Activated CD8-positive, alpha-beta memory T cell treated with anti-CD3 and anti-CD28 coated beads, Interleukin-2, amount 10 ng/mL, durations not matched to agents 7 days and 5 days (primary cell): ENCODE measurements around the gene KANK4. TPM values are rescaled to one million over a fixed set of nuclear protein-coding genes. Genes with fewer than 3 reads are reported as not detected.
A peak's percentile ranks its signal among the peaks of the same experiment; 100 is the strongest.

Experiments
- ATAC-seq: fragments of 150-1000 bp; cut with Tn5 transposase; one replicate; pipeline ENCODE4 v1.10.0; 2021; ENCODE audit warnings: moderate library complexity
- CTCF ChIA-PET: fragments of 350-600 bp; sonication (Branson Sonifier 250); formaldehyde crosslinking; loops from one replicate; lab custom pipeline; 2021; ENCODE audit warnings: antibody characterized with exemption; lab: Charles Lee
- DNase-seq: peaks from one replicate; pipeline ENCODE4 v3.0.0-alpha.2; 2020
- H3K27ac Mint-ChIP-seq: one replicate; pipeline ENCODE4 v1.8.0; 2021; ENCODE audit warnings: mild to moderate bottlenecking, mixed read lengths
- H3K27me3 Mint-ChIP-seq: one replicate; pipeline ENCODE4 v1.8.0; 2021; ENCODE audit warnings: mixed read lengths
- H3K36me3 Mint-ChIP-seq: one replicate; pipeline ENCODE4 v1.8.0; 2021; ENCODE audit warnings: mild to moderate bottlenecking, mixed read lengths
- H3K4me1 Mint-ChIP-seq: one replicate; pipeline ENCODE4 v1.8.0; 2021; ENCODE audit warnings: mixed read lengths
- H3K4me3 Mint-ChIP-seq: one replicate; pipeline ENCODE4 v1.8.0; 2021; ENCODE audit warnings: mild to moderate bottlenecking, moderate library complexity, mixed read lengths
- H3K9me3 Mint-ChIP-seq: one replicate; pipeline ENCODE4 v1.8.0; 2022; ENCODE audit warnings: low read depth, mixed read lengths
- total RNA-seq, 2 experiments: library from RNA; stranded (reverse); gene quantifications; one replicate each; pipeline ENCODE4 v1.2.3, GENCODE V29; 2021

Gene KANK4
- not detected for total RNA-seq

DNA sequence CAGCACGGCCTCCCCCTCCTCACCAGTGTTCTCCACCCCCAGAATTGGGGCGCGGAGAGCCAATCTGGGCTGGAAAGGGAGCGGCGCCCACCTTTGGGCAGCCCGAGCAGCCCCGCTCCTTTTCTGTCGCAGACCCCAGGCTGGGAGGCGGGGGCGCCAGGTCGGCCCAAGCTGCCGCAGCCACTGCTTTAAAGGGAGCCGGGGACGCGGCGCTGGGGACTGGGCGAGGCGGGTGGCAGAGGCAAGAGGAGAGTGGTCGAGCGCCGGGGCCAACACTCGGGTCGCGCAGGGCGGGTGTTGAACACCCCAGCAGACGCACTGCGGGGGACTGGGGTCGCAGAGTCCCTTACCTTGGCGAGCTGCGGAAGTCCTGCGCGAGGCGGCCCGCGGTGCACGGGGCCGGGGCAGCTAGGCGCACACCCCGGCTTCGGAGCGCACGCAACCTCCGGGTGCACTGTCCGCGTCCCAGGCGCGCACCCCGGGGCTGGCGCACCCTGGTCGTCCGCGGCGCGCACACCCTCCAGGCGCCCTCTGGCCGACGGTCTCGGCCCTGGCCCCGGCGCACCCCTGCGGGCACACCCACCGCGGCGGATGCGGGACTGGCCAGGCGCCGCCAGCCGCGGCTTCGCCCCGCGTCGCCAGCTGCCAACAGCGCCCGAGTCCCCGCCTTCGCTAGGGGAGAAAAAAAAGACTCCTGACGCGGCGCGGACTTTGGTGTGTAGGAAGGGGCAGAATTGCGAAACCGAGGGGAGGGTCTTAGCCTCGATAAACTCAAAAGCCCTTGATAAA, at the start of gene KANK4:
TSS of gene KANK4 (minus strand) at position 679 of the 789 bp plus-strand sequence. CDS start 37,870 bp downstream, outside the sequence.
- DNase-seq (no peak), ATAC-seq (peak; percentile 42)
- H3K27me3 Mint-ChIP-seq, result peaks cover 42% of the 10 kb centered on the region
- H3K4me1 Mint-ChIP-seq, result no peaks in the 10 kb centered on the region
- H3K27ac Mint-ChIP-seq, result no peak within 1 kb of the TSS
- H3K36me3 Mint-ChIP-seq, result no peaks in the 10 kb centered on the region
- no peak within 1 kb of the TSS for H3K4me3 Mint-ChIP-seq
- CTCF ChIA-PET, result no interaction called here
- H3K9me3 Mint-ChIP-seq, result no peaks in the 10 kb centered on the region

GRCh38 chr1:62368989-62369388, 49.8 kb upstream of the KANK4 start:
- CTCF ChIA-PET, result no interaction called here
- H3K36me3 Mint-ChIP-seq, result no peaks in the 10 kb centered on the region
- no peaks in the 10 kb centered on the region for H3K9me3 Mint-ChIP-seq
- DNase-seq, result no peak
- no peaks in the 10 kb centered on the region for H3K4me1 Mint-ChIP-seq
- H3K4me3 Mint-ChIP-seq, result no peak overlapping the region
- H3K27me3 Mint-ChIP-seq, result peaks cover 17% of the 10 kb centered on the region
- ATAC-seq, result no peak
- no peak overlapping the region for H3K27ac Mint-ChIP-seq

- Mint-ChIP-seq H3K27me3 (peaks cover 17% of the 10 kb centered on the region), H3K4me1 (no peaks in the 10 kb centered on the region), H3K4me3 (no peak overlapping the region), H3K9me3 (no peaks in the 10 kb centered on the region), H3K27ac (no peak overlapping the region), H3K36me3 (no peaks in the 10 kb centered on the region)
- DNase-seq (no peak), ATAC-seq (no peak)
- CTCF ChIA-PET, result no interaction called here
Observed at GRCh38 chr1:62367005-62367557, 47.8 kb upstream of the KANK4 start.

GRCh38 chr1:62364721-62365120, 45.5 kb upstream of the KANK4 start:
- CTCF ChIA-PET, result no interaction called here

GRCh38 chr1:62362926-62363325, 43.7 kb upstream of the KANK4 start:
- peaks cover 3% of the 10 kb centered on the region for H3K27me3 Mint-ChIP-seq
- H3K9me3 Mint-ChIP-seq, result no peaks in the 10 kb centered on the region
- H3K36me3 Mint-ChIP-seq, result no peaks in the 10 kb centered on the region
- ATAC-seq (no peak), DNase-seq (no peak)
- CTCF ChIA-PET, result no interaction called here
- no peak overlapping the region for H3K27ac Mint-ChIP-seq
- H3K4me3 Mint-ChIP-seq, result no peak overlapping the region
- H3K4me1 Mint-ChIP-seq, result no peaks in the 10 kb centered on the region

More at GRCh38 chr1:62364721-62365120, 45.5 kb upstream of the KANK4 start:
- ATAC-seq (no peak), DNase-seq (no peak)
- Mint-ChIP-seq H3K27me3 (peaks cover 14% of the 10 kb centered on the region), H3K4me3 (no peak overlapping the region), H3K4me1 (no peaks in the 10 kb centered on the region), H3K9me3 (no peaks in the 10 kb centered on the region), H3K27ac (no peak overlapping the region), H3K36me3 (no peaks in the 10 kb centered on the region)

DNA sequence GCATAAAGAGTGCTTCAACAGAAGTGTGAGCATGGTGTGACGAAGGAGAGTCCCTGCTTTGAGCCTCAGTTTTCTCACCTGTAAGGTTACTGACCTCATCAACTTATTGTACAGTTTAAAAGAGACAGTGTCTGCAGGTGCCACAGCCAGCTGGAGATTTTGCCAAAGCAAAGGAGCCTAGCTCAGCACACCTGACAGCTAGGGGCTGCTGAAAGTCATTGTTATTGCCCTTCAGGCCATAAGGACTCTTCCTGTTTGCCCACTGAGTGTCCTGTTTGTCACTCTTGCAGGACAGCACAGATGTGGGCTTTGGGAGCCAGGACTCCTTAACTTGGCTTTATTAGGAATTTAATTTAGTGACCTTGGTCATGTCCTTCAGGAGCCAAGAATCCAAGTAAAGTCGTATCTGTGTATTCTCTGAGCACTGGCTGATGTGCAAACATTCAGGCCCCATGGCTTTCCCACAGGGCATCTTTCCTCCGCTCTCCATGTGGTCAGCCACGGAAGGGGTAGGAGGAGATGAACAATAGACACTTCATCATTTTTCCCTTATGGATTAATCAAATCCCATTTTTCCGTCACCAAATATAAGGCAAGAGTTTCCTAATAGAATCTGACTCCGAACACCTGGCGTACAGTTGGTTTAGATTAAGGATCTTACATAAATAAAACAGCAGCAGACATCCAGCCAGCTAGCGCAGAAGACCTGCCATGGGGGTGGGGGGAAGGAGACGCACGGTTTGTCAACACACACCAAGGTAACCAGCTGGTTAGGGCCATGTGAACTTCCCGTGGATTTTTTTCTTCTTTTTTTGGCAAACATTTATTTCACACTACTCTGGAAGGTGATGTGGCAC, 43.1 kb upstream of the KANK4 start:
- Mint-ChIP-seq H3K4me3 (no peak overlapping the region), H3K27ac (no peak overlapping the region), H3K27me3 (no peaks in the 10 kb centered on the region), H3K36me3 (no peaks in the 10 kb centered on the region), H3K4me1 (no peaks in the 10 kb centered on the region), H3K9me3 (no peaks in the 10 kb centered on the region)
- CTCF ChIA-PET, result no interaction called here
- ATAC-seq (no peak), DNase-seq (no peak)

DNA sequence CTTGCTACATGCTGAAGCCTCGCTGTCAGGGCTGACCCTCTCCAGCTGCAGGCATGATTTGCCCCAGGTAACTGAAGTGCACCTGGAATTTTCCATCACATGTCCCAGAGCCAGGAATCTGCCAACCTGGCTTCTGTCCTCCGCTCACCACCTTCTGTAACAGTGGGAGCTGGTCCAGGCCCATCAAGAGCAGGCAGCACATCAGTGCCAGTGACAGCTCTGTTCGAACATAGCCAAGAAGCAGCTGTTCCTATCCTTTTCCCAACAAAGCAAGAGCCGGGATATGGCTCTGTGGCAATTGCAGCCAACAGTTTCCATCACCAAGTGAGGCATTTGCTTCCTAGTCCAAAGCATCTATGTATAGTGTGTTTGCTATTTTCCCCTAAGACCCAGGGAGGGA, 42.2 kb upstream of the KANK4 start:
- Mint-ChIP-seq H3K36me3 (no peaks in the 10 kb centered on the region), H3K27me3 (no peaks in the 10 kb centered on the region), H3K9me3 (no peaks in the 10 kb centered on the region), H3K27ac (no peak overlapping the region), H3K4me3 (no peak overlapping the region), H3K4me1 (no peaks in the 10 kb centered on the region)
- DNase-seq (no peak), ATAC-seq (no peak)
- CTCF ChIA-PET, result no interaction called here

GRCh38 chr1:62358665-62359373, 39.6 kb upstream of the KANK4 start:
- Mint-ChIP-seq H3K36me3 (no peaks in the 10 kb centered on the region), H3K4me3 (no peak overlapping the region), H3K4me1 (no peaks in the 10 kb centered on the region), H3K27me3 (no peaks in the 10 kb centered on the region), H3K9me3 (no peaks in the 10 kb centered on the region), H3K27ac (no peak overlapping the region)
- no peak for DNase-seq
- no peak for ATAC-seq
- CTCF ChIA-PET, result interaction anchor here (0.6 kb wide), 1 partner anchor 1406 kb away, joined by 3 read pairs; no protein-coding TSS in a partner anchor

GRCh38 chr1:62357916-62358315, 38.7 kb upstream of the KANK4 start:
- DNase-seq, result no peak
- no peak for ATAC-seq
- no peak overlapping the region for H3K27ac Mint-ChIP-seq
- no peaks in the 10 kb centered on the region for H3K4me1 Mint-ChIP-seq
- CTCF ChIA-PET, result no interaction called here
- no peaks in the 10 kb centered on the region for H3K27me3 Mint-ChIP-seq
- H3K9me3 Mint-ChIP-seq, result no peaks in the 10 kb centered on the region
- H3K4me3 Mint-ChIP-seq, result no peak overlapping the region
- no peaks in the 10 kb centered on the region for H3K36me3 Mint-ChIP-seq

DNA sequence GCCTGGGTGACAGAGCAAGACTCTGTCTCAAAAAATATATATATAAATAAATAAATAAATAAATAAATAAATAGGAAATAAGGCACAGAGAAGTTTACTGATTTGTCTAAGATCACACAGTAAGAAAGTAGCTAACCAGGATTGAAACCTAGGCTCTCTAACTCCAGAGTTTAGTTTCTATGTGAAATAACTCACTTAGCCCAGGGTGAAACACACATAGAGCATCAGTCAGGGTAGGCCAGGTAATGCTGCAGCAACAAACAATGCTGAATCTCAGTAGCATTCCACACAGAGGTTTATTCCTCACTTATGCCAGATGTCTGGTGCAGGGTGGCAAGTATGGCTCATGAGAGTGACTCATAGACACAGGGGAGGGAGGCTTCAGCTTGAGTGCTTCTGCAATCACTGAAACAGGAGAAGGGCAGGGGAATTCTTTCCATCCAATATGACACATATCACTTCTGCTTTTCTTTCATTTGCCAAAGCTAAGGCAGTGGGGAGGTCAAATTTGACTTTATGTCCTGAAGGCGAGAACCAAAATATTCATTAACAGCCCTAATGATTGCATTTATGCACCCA, 37.1 kb upstream of the KANK4 start:
- no peaks in the 10 kb centered on the region for H3K36me3 Mint-ChIP-seq
- DNase-seq (no peak), ATAC-seq (no peak)
- CTCF ChIA-PET, result no interaction called here
- no peaks in the 10 kb centered on the region for H3K4me1 Mint-ChIP-seq
- no peak overlapping the region for H3K27ac Mint-ChIP-seq
- H3K4me3 Mint-ChIP-seq, result no peak overlapping the region
- no peaks in the 10 kb centered on the region for H3K9me3 Mint-ChIP-seq
- no peaks in the 10 kb centered on the region for H3K27me3 Mint-ChIP-seq

DNA sequence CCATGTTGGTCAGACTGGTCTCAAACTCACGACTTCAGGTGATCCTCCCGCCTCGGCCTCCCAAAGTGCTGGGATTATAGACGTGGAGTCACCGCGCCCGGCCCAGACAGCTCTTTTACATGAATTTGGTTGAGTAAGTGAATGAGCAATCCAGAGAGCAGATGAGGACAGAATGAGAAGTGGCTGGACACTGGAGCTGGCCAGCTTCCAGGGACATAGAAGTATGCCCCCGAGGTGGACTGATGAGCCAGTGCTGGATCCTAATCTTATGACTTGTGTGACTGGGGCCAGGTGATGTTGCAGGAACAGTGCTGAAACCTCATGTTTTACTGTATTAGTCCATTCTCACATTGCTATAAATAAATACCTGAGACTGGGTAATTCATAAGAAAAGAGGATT, 35.9 kb upstream of the KANK4 start:
- Mint-ChIP-seq H3K4me1 (no peaks in the 10 kb centered on the region), H3K36me3 (no peaks in the 10 kb centered on the region), H3K9me3 (no peaks in the 10 kb centered on the region), H3K27ac (no peak overlapping the region), H3K4me3 (no peak overlapping the region), H3K27me3 (no peaks in the 10 kb centered on the region)
- DNase-seq, result no peak
- ATAC-seq, result no peak
- CTCF ChIA-PET, result no interaction called here

DNA sequence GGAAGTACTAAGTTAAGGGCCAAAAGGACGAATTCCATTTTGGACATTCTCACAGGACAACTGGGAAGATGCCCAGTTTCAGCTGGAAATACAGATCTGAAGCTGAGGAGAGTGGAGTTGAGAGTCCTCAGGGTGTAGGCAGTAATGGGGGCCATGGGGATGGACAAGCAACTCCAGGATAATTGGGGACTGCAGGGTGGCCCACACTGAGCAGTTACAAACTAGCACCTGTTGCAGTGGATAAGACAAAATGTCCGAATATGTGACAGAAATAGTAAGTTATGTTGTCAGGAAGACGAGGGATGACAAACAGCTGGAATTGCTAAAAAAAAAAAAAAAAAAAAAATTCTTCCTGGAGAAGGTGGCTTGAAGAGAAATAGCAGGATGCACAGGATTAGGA, 34.6 kb upstream of the KANK4 start:
- no peak for DNase-seq
- CTCF ChIA-PET, result no interaction called here
- no peak overlapping the region for H3K27ac Mint-ChIP-seq
- H3K27me3 Mint-ChIP-seq, result no peaks in the 10 kb centered on the region
- ATAC-seq, result no peak
- H3K9me3 Mint-ChIP-seq, result no peaks in the 10 kb centered on the region
- no peaks in the 10 kb centered on the region for H3K36me3 Mint-ChIP-seq
- no peak overlapping the region for H3K4me3 Mint-ChIP-seq
- H3K4me1 Mint-ChIP-seq, result no peaks in the 10 kb centered on the region

- no peak for DNase-seq
- CTCF ChIA-PET, result no interaction called here
- Mint-ChIP-seq H3K4me3 (no peak overlapping the region), H3K36me3 (no peaks in the 10 kb centered on the region), H3K9me3 (no peaks in the 10 kb centered on the region), H3K27me3 (no peaks in the 10 kb centered on the region), H3K27ac (no peak overlapping the region), H3K4me1 (no peaks in the 10 kb centered on the region)
- ATAC-seq, result no peak
Observed at GRCh38 chr1:62352387-62352786, 33.2 kb upstream of the KANK4 start.
